ENCODE measurements around the gene PGAP1.

DNA sequence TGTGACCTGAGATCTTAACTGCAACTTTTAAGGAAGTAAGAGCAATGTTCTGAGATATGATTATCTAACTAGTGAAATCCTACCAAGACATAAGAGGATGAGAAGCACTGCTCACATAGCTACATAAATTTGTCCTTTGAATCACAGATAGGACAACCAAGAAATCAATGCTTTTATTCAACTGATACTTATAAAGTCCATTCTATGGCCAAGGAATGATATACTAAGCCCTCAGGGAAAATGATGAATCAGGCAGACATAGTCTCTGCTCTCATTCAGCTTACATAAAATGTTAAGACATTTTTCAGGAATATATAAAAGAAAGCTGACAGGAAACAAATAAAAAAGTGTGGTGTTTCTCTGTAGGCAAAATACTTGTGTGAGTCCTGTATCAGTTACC is 39.1 kb downstream of the PGAP1 start:
- TF ChIP-seq, protein P1, sequence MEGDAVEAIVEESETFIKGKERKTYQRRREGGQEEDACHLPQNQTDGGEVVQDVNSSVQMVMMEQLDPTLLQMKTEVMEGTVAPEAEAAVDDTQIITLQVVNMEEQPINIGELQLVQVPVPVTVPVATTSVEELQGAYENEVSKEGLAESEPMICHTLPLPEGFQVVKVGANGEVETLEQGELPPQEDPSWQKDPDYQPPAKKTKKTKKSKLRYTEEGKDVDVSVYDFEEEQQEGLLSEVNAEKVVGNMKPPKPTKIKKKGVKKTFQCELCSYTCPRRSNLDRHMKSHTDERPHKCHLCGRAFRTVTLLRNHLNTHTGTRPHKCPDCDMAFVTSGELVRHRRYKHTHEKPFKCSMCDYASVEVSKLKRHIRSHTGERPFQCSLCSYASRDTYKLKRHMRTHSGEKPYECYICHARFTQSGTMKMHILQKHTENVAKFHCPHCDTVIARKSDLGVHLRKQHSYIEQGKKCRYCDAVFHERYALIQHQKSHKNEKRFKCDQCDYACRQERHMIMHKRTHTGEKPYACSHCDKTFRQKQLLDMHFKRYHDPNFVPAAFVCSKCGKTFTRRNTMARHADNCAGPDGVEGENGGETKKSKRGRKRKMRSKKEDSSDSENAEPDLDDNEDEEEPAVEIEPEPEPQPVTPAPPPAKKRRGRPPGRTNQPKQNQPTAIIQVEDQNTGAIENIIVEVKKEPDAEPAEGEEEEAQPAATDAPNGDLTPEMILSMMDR (IDR thresholded peaks at IDR 0.05; ENCODE audit: insufficient read depth, low read length, poor library complexity, severe bottlenecking) = no peak
- TF ChIP-seq EZH2phosphoT487 (conservative IDR thresholded peaks at IDR 0.05; ENCODE audit: low read length) = no peak
